HG02588 (cell line): ENCODE data around the gene TMEM121.
A peak's percentile ranks its signal among the peaks of the same experiment; 100 is the strongest.

Experiments used
- ATAC-seq: cut with Tn5 transposase; IDR thresholded peaks from one replicate; pipeline ENCODE4 v1.9.1; 2021; ENCODE audit warnings: mild to moderate bottlenecking, moderate library complexity; ENCODE audit not compliant: unreplicated experiment

TMEM121 gene

DNA sequence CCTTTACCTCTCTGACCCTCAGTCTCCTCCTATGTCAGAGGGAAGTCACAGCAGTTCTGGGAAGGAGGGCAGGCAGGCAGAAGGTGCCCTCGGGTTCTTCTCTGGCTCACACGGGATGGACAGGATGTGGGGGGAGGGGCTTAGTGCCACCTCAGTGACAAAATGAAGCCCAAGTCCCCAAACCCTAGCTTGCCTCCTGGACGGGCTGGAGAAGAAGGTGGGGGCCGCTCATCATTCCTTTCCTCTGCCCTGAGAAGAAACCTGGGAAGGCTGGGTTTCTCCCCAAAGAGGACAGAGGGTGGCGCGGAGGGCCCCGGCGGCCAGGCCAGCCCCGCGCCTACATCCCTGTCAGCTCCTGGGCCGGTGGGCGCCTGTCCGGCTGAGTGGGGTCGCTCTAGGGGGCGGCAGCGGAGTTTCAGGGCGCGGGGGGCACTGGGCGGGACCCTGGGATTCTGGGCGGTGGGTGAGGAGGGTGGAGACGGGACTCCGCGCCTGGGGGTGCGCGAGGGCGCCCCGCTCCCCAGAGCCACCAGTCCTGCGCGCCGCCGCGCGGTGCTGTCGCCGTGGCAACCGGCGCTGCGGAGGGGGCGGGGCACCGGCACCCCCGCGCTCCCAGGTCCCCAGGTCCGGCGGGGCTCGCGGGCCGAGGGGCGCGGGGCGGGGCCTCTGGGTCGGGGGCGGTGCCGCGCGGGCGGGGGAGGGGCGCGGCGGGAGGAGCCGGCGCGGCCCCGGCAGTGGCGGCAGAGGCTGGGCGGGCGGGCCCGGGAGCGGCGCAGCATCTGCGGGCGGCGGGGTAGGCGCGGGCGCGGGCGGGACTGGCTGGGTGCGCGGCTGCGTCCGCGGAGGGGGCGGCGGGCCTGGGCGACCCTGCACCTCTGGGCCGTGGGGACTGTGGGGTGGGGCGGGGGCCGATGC, at the start of gene TMEM121:
TMEM121 (plus strand) TSS at position 723 of the 915 bp plus-strand sequence. CDS start 2,252 bp downstream, outside the sequence.
- ATAC-seq = no peak

GRCh38 chr14:105476831-105477659, 49.3 kb upstream of the TMEM121 start:
- ATAC-seq = no peak

GRCh38 chr14:105477660-105478397, 48.6 kb upstream of the TMEM121 start:
- no peak for ATAC-seq

DNA sequence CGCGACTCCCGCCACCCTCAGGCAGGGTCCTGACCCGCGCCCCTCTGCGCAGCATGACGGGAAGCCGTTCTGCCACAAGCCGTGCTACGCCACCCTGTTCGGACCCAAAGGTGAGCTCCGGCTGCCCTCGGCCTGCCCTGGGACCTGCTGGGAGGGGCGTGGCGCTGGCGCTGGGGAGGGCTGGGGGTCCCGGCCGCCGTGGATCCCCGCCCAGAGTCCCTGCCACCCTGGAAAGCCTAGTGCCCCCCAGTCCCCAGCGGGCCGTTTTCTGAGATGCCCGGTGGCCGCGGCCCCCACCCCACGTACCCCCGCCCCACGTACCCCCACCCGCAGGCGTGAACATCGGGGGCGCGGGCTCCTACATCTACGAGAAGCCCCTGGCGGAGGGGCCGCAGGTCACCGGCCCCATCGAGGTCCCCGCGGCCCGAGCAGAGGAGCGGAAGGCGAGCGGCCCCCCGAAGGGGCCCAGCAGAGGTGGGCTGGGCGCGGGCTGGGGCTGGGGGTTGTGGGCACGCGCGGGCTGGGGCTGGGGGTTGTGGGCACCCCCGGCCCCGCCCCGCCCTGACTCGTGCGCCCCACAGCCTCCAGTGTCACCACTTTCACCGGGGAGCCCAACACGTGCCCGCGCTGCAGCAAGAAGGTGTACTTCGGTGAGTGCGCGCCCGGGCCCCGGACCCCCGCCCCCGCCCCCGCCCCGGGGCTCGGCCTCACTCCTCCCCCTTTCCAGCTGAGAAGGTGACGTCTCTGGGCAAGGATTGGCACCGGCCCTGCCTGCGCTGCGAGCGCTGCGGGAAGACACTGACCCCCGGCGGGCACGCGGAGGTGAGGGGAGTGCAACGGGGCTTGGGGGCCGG, 47.8 kb upstream of the TMEM121 start:
- ATAC-seq = no peak

DNA sequence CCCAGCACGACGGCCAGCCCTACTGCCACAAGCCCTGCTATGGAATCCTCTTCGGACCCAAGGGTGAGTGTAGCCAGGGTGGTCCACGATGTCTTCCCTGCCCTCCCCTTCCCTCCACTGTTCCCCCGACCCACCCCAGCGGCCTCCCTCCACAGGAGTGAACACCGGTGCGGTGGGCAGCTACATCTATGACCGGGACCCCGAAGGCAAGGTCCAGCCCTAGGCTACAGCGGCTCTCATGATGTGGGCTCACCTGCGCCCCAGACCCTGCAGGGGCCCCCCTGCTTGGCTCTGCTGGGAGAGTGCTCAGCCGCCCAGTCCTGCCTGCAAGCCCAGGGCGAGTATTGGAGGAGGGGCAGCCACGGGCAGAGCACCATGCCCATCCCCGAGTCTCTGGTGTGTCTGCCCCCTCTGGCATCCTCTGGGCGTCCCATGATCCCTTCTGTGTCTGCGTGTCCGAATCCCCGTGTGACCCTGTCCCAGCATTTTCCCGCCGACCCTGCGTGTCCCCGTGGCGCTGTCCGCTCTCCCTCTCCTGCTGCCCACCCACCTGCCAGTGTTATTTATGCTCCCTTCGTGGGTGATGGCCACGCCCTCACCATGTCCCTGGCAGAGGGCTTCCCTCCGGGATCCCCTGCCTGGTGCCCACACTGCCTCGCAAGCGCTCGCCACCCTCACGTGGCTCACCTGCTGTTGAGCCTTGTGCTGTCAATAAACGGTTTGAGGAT, 46.8 kb upstream of the TMEM121 start:
- no peak for ATAC-seq

DNA sequence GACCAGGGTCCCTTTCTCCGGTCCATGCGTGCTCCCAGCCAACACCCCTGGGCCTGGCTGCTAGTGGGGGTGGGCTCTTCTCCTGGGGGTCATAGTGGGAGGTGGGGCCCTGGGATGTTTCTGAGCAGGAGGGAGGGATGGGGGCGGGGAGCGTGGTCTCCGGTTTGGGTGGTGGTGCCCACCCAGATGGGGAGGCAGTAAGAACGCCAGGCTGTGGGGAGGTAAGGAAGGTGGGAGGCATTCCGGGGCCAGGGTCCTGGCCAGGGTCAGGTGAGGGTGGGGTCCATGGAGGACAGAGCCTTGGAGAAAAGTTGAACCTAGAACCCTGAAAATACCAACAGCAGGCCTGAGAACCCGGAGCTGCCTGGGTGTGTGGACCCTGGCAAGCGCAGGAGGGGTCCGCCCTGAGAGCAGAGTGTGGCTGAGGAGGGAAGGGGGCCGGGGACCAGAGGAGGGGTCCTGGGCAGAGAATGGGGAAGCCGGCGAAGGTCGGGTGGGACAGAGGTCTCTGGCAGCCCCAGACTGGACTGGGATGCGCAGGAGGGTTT, 46.1 kb upstream of the TMEM121 start:
- ATAC-seq = no peak

DNA sequence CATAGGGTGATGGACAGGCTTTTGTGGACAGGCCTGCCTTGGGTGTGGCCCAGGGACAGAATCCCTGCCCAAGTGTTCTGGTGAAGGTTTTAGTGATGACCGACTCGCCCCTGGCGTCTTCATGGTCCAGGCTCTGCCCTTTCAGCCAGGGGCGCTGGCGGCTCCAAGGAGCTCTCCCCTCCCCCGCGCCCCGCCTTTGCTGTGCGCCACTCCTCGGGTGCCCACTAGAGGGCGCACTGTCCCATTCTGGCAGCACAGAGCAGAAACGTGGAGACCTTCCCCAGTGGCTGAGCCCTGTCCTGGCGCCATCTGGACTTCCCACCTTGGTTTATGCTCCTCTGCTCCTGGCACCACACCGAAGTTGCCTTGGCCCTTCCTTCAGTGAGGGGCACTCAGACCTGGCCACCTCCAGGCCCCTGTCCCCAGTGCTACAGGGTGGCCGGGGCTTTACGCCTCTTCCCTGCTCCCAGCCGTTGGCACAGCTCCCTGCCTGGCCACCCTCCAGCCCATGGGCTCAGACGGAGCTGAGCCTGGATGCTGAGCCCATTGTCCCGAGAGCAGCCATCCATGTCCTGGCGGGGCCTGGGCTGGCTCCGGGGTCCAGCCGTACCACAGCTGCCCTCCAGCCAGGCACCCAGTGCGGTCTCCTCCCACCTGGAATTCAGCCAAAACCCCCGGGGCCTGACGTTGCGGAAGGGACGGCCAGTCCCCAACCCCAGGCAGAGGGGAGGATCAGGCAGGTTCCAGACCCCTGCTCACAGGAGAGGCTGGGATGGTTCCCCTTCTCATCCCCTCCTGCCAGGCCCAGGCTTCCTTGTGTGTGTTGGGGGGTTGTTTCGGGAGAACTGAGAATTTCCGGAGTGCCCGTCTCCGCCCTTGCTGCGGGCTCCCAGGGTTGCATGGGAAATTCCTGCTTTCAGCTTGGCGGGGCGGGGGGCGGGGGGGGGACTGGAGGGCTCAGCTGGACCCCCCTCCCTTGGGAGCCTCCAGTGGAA, 45.3 kb upstream of the TMEM121 start:
- peak; percentile 48 for ATAC-seq

- peak; percentile 32 for ATAC-seq
These were observed 44.4 kb upstream of the TMEM121 start for GRCh38 chr14:105481886-105482457.

DNA sequence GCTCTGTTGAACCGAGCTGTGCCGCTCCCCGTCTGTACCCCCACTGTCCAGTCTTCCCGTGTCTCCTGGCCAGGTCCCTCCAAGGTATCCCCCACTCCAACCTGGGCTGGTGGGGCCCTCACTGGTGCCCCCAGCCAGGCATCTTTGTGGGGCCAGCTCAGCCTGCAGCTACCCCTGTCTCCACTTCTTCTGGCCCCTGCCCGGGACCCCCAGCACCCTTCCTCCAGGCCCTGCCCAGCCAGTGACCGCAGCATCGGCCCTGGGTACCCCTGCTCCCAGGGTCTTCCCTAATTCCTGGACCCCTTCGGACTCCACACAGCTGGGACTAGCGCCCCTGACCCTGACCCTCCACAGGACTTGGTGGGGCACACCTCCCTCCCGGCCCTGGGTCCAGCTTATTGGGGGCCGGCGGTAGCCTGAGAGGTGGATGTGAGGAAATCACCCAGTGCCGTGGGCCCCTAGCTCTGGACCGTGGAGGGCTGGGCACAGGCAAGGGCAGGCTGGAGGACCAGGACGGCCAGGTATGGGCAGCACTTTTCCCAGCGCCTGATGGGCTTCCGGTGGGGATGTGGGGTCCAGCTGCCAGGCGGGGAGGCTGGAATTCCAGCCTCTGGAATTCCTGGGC, 43.8 kb upstream of the TMEM121 start:
- no peak for ATAC-seq

GRCh38 chr14:105483300-105484068, 42.9 kb upstream of the TMEM121 start:
- ATAC-seq = no peak

- no peak for ATAC-seq
These were observed 42.0 kb upstream of the TMEM121 start for GRCh38 chr14:105484069-105484996.

DNA sequence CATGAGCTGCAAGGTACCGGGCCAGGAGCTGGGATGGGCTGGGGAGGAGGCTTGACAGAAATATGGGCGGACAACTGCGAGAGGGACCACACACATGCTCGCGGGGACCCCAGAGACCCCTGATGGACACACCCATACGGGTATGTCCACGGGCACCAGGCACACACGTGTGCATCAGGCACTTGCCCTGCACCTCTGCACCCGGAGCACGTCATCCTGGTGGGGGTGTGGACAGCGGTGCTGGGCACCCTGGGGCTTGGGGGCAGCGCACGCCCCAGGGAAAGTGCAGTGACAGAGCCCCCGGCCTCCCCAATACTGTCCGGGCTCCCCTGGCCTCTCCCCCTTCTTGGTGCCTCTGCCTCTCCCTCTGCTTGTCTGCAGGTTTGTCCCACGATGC, 41.4 kb upstream of the TMEM121 start:
- ATAC-seq = no peak

DNA sequence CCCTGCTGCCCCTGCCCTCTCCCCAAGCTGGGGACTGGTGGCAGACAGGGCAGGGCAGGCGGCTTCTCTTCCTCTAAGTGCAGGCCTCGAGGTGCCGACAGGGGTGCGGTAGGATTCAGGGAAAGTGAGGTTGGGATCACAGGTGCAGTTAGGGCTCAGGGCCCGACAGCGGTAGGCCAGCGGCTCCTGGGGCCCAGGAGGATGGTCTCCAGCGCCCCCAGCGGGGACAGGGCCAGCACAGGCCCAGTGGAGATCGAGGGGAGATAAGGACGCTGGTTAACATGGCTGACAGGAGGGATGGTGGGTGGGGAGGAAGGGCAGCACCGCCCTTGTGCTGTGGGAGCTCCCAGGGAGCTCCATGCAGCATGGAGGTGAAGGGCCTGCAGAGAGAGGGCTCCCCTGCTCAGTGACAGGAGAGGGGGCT, 40.6 kb upstream of the TMEM121 start:
- no peak for ATAC-seq

DNA sequence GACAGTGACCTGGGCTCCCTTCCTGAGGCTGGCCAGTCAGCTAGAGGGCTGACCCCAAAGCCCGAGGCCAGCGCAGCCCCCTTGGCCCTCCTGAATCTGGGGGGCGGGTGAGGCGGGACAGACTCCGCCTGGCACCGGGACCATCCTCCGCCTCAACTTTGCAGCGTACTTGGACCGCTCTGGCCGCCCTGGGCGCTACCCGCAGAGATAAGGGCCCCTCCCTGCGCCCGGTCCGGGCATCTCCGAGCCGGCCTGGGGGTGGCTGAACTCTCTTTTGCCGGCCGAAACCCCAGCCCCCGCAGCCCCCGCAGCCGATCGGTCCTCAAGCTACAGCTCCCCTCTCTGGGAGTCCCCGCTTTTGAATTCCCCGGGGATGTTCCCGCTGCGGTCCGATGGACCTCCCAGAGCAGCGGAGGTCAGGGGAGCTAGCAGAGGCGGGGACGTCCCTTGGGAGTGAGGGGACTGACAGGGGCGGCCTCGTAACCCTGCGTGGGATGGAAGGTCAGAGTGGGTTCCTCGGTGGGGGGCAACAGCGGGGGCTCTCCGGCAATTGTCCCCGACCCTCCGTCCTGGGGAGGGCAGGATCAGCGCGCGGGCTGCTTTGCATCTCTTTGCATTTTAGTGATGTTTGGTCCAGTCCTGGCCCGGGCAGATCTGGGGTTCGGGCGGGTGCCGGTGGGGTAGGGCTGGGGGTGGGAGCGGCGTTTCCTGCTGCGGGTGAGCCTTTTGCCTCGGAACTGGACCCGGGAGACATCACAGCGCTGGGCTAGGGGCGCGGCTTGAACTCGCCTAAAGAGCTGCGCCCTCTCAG, 40.0 kb upstream of the TMEM121 start, which contains the start of gene CRIP1:
CRIP1 (plus strand) TSS at position 724 of the 811 bp plus-strand sequence. CDS start 374 bp downstream, outside the sequence.
- no peak for ATAC-seq
